GM19043 (cell line): ENCODE data around the gene ATP13A5.

ENCODE experiments used
- ATAC-seq: cut with Tn5 transposase; IDR thresholded peaks from one replicate; pipeline ENCODE4 v1.9.1; 2021; ENCODE audit warnings: low read depth; ENCODE audit not compliant: unreplicated experiment

ATP13A5 gene

GRCh38 chr3:193270451-193270850, 108.1 kb downstream of the ATP13A5 start:
- no peak for ATAC-seq

- no peak for ATAC-seq
These were observed 109.1 kb downstream of the ATP13A5 start for GRCh38 chr3:193269343-193270028.

- no peak for ATAC-seq
These were observed 115.8 kb downstream of the ATP13A5 start for GRCh38 chr3:193262707-193263106.

GRCh38 chr3:193261970-193262369, 116.6 kb downstream of the ATP13A5 start:
- no peak for ATAC-seq

DNA sequence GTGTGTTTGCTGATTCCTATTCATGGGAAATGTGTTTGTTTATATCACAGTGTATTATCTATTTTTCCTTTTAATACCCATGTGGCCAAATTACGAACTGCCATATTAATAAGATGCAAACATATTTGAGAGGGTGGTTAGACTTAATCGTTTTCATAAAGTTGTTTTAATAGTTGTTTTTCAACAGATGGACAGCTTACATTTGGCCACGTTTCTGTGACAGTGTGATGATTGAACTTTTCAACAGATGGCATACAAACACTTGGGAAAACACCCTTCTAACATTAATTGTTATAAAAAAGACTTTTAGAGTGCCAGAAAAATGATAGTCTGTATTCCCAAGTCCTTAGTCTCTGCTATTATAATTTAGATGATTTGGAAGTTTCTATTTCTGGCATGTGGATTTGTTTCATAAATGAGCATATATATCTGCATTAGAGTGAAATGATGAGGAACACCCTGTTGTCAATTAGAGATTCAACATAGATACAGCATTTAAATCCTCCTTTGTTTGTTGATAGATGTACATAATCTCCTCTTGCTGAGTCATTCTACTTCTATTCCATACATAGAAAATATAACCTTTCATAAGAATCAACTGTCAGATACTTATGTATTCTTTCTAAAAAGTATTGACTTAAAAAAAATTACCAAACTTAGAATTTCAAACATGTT, 124.4 kb downstream of the ATP13A5 start:
- no peak for ATAC-seq

GRCh38 chr3:193250492-193250891, 128.1 kb downstream of the ATP13A5 start:
- ATAC-seq = no peak

- no peak for ATAC-seq
These were observed 129.6 kb downstream of the ATP13A5 start for GRCh38 chr3:193248848-193249468.

- no peak for ATAC-seq
These were observed 135.0 kb downstream of the ATP13A5 start for GRCh38 chr3:193243571-193243970.

GRCh38 chr3:193241716-193242115, 136.8 kb downstream of the ATP13A5 start:
- no peak for ATAC-seq

GRCh38 chr3:193240850-193241706, 137.5 kb downstream of the ATP13A5 start, which contains the start of gene PLAAT1:
Gene PLAAT1, plus strand, starts transcription at chr3:193241222. Its CDS starts 14,429 bp downstream, at chr3:193255651.
- ATAC-seq = no peak

DNA sequence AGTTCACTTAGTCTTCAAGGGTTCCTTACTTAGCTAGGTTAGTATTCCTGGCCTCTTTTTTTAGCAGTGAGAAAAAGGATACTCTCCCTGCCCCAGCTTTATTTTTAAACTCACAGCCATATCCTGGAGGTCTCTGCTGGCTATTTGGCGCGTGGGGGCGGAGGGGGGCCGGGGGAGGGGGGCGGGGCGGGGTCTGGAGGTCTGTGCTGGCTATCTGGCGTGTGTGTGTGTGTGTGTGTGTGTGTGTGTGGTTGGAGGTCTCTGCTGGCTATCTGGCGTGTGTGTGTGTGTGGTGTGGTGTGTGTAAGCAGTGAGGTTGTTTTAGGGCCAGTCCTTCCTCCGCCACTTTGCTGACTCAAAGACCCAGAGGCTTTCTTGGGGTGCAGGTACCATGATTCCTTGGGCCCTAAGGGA, 138.1 kb downstream of the ATP13A5 start:
- no peak for ATAC-seq

- no peak for ATAC-seq
These were observed 141.5 kb downstream of the ATP13A5 start for GRCh38 chr3:193237030-193237429.

- ATAC-seq = no peak
These were observed 142.0 kb downstream of the ATP13A5 start for GRCh38 chr3:193236599-193236998.

- ATAC-seq = no peak
These were observed 147.4 kb downstream of the ATP13A5 start for GRCh38 chr3:193231201-193231600.

GRCh38 chr3:193230610-193231009, 147.9 kb downstream of the ATP13A5 start:
- no peak for ATAC-seq

DNA sequence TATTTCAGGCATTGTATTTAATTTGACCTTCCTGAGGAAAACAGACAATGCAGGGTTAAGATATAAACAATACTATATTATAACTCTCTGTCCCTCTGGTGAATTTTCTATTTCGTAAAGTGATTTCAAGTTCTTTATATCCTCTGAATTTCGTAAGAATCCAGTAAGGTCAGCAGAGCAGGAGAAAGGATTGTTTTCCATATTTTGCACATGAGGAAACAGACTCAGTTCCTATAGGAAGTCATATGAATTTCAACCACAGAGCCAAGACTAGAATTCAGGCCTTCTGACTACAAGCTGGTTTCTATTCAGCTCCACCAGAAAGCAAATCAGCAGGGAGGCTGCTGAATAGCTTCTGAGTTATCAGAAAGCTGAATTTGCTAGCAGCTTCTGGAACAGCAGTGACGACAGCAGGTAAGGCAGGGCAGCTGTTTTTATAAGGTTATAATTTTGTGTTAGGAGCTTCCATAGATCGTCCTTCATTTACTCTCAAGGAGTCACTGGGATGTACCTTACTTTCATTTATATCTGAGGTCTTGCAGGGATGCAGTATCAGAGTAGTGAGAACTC, 148.6 kb downstream of the ATP13A5 start:
- ATAC-seq = no peak

- ATAC-seq = no peak
These were observed 150.3 kb downstream of the ATP13A5 start for GRCh38 chr3:193228206-193228605.

- no peak for ATAC-seq
These were observed 153.0 kb downstream of the ATP13A5 start for GRCh38 chr3:193225302-193226125.
